RKO (cell line): ENCODE measurements around the gene LRIG1.

Source experiments
- DNase-seq: peaks from one replicate; pipeline ENCODE4 v3.0.0-alpha.2; 2016; ENCODE audit warnings: low spot score

The LRIG1 gene

DNA sequence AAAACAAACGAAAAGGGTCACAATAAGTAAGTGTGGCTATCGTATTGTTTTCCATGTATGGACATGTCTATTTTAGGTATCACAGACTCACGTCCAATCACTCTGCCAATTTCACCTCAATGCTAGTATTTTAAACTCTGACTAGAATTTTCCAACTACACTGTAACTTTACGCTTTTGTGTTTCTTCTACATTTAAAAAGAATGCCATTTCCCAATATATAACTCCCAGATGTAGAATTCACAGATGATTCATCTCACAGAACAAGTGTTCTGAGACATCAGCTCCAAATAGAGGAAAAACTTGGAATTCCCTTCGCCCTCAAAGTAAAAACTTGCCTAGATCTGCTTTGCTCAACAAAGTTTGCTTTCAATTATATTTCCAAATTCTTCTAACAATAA is 14.2 kb downstream of the LRIG1 start:
- no peak for DNase-seq

GRCh38 chr3:66486202-66486601 is 14.6 kb downstream of the LRIG1 start:
- no peak for DNase-seq

DNA sequence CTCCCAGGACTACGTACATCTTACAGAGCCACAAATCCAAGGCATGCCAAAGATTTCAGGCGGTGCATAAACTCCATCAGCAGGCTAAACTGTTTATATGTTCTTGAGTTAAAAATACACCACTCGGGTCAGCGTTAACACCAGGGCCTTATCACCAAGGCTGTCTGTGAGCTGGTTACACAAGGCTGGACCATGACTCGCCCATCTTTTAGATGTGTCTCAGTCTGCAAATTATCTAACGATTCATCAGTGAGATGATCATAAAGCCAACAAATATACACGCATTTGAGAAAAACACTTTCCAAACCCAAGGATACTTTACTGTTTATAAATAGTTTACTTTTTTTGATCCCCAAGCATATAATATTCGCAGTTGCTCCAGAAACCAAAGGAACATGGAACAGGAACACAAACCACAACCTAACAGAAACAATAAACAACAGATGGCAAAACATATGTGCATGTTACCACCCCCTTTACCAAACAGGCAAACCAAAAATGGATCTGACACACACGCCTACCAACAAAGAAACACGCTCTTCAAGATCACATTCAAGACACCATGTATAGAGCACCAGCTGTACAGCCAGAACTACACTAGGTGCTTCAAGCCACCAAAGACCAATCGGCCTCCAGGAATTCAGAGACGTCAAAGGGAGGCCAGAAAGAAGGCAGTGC is 15.4 kb downstream of the LRIG1 start:
- no peak for DNase-seq

DNA sequence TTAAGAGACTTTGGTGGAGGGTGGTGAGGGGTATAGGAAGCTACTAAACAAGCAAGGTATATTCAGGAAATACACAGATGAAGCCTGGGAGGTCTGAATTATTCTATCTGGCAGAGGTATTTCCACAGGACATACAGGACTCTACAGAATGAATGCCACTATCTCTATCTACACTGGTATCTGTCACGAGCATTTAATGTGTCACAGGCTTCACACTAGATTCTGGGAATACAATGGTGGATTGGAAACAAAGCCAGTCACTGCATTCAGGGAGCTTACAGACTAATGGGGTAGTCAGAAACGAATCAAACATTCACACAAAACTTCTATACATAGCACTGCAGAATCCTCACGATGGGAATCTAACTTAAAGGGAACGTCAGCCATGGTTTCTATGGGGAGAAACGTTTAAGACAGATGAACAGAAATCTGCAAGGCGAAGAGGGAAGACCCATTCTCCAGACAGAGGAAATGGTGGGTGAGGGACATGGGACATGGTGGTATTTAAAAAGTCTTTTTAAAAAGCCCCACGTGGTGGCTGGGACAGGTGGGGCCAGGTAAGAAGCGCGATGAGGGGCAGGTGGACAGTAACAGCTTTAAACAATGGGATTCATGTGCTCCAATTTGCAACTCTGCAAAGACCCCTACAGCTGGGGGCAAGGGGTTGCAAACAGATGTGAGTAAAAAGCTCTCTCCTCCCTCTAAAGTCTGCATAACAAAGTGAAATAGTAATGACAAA is 16.5 kb downstream of the LRIG1 start:
- no peak for DNase-seq

DNA sequence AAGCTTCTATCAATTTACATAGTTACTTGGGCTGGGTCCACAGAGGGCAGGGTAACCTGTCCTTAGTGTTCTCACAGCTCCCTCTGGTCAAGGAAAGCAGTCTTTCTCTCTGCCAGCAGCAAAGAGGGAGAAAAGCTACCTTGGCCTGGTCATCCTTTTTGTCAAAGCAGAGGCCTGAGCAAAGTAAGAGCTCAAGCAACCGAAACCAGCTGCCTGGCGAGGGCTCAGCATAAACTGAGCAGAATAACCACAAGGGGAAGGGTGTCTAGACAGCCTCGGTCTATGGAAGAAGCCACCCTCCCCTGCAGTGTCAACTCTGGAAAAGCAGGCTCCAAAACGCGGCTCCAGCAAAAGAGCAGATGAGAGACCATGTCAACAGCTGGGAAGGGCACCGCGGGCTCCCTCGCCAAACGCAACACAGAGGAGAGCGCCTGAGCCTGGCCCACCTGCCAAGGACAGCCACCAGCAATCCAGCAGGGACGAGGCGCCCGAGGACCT is 17.4 kb downstream of the LRIG1 start:
- DNase-seq, result no peak

DNA sequence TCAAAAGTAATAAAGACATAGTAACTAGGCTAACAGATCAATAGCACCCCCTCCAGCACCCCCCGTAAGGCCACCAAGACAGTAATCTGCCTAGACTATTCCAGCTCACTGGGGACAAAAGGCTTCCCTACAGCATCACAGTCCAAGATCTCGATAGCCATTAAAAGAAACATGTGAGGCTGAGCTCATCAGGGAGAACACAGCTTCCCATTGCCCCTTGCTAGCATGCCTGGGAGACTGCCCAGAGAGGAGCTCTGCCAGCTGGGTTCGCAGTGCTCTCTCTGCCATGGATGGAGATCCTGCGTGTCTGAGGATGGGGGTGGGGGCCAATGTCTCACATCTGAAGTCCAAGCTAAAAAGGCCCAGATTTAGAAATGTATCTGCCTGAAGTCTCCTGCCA is 17.8 kb downstream of the LRIG1 start:
- no peak for DNase-seq

DNA sequence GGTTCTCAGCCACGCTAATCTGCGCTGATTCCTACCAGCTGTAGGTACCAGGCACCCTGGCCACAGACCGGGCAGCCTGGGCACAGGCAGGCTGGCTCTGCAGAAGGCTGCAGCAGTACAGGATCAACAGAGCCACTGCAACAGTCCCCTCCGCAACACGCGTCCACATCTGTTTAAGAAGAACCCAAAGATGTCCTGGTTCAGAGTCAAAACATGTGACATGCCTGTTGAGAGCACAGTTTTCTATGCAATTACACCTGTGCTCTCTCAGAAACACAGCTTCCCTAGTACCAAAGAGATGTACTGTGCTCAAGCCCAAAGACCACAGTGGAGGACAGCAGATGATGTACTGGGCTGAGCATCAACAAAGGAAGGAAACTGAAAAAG is 18.8 kb downstream of the LRIG1 start:
- DNase-seq, result no peak

DNA sequence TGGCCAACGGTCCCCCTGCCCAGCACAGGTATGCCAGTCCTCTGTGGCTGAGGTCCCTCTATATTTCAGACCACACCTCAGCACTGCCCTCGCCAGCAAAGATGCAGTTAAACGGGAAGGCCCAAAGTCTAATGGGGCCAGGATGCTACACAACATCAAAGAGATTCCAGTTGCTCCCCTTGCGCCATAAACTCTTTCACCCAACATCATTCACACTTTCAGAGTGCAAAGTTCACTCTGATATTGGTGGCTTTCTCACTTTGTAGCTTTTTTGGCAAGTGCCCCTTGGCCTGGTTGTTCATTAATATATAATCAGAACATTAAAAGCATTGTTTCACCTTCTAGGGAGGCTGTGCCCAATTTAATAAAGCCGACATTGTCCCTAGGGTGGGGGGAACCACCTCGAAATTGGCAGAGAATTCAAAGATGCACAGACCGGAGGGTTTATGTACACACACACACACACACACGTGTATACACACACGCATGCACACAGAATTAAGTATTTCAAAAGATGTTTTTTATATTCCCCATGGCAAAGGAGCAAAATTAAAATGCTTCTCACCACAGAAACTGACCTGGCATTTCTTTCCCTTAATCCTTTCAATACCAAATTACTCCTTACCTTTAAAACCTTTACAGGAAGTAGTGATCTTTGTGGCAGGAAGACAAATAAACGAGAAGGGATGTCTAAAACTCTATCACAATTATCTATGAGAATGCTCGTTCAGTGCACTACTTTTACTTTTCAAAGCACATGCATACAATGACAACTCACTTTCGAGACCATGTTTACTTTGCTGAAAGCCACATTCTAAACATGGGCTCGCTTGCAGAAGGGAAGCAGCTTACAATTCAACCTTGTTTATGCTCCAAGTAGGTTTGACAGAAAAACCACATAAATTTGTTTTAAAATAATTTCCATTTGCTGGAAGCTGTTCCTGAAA is 19.5 kb downstream of the LRIG1 start:
- no peak for DNase-seq

GRCh38 chr3:66480666-66481065 is 20.2 kb downstream of the LRIG1 start:
- no peak for DNase-seq

GRCh38 chr3:66479532-66479947 is 21.3 kb downstream of the LRIG1 start:
- no peak for DNase-seq

- DNase-seq, result no peak
Measured at GRCh38 chr3:66478960-66479359, 21.9 kb downstream of the LRIG1 start.

GRCh38 chr3:66477856-66478255 is 23.0 kb downstream of the LRIG1 start:
- DNase-seq, result no peak

GRCh38 chr3:66476852-66477381 is 23.9 kb downstream of the LRIG1 start:
- DNase-seq, result no peak

DNA sequence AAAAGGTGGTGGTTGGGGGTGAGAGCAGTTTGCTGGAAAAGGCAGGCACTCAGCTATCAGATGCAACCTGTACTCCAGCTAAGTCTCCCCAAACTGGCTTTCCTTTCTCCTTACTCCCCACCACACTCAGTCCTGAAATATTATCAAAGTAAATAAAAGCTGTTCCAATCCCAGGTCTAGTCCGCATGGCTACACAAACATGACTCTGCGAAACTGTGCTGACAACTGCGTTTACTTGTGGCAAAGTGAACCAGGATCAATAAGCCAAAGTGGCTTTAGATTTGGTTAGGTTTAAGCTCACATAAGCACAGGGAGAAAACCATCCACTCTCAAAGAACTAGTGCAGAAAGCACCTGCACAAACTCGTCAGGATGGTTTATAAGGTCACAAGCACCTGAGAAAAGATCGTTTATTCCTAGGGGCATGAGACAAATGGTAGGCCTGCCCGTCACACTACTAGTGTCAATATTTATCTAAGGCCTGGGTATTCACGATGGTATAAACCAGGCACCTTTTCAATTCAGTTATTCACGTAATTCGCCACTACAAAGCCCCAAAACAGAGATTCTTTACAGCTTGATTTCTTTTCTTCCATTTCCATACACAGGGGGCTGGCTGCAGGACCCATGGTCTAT is 25.3 kb downstream of the LRIG1 start:
- DNase-seq, result no peak

DNA sequence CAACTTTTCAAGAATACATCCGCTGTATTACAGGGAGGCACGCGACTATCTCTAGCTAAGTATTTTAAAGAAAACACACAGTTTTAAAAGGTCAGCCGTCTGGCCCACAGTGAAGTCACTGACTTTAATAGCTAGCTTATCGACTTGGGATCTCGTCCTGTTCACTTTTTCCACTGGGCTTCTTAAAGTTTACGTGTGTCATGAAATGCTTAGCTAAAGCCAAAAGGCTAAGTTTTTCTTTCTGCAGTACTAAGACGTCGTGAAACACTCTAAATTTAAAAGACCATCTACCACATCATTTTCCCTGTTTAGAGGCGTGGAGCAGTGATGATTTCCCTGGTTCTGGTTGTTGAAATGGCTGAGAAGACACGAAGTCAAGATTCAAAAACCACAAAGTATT is 27.1 kb downstream of the LRIG1 start:
- DNase-seq, result no peak

DNA sequence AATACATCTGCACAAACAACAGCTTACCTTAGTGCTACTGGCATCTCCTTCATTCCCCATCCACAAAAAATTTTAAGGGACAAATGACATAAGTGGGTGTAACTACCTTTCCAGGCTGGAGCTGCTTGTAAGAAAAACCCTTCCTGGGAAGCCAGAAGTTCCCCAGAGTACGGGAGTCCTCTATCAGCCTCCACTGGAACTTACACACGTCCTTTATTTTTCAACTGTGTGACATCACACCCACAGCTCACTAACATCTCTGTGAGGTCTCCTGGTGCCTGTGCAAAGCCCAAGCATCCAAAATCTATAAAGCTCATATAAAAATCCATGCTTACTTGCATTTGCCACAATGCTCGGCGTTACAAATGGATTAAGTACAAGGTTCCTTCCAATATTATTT is 27.6 kb downstream of the LRIG1 start:
- DNase-seq, result no peak

- DNase-seq, result peak; percentile 78
Measured at GRCh38 chr3:66472313-66473134, 28.3 kb downstream of the LRIG1 start.

- DNase-seq, result no peak
Measured at GRCh38 chr3:66470956-66471686, 29.7 kb downstream of the LRIG1 start.

GRCh38 chr3:66470285-66470684 is 30.5 kb downstream of the LRIG1 start:
- DNase-seq, result no peak

GRCh38 chr3:66469220-66469640 is 31.6 kb downstream of the LRIG1 start:
- peak; percentile 0 for DNase-seq
